VCaP (cell line): ENCODE measurements around the gene PIAS1.
"Not testable (repeated sequence)": the region's sequence is repeated elsewhere in the genome, so short reads cannot be mapped to it uniquely, and the experiment has no call there.

Experiments
- H3K27ac ChIP-seq: fragments of 450-650 bp; 2 replicates; pipeline ENCODE4 v1.5.1; 2017
- CTCF ChIP-seq: fragments of 450-650 bp; conservative IDR thresholded peaks from 2 replicates; pipeline ENCODE4 v1.5.1; 2017; ENCODE audit warnings: mild to moderate bottlenecking, moderate library complexity

Gene PIAS1

DNA sequence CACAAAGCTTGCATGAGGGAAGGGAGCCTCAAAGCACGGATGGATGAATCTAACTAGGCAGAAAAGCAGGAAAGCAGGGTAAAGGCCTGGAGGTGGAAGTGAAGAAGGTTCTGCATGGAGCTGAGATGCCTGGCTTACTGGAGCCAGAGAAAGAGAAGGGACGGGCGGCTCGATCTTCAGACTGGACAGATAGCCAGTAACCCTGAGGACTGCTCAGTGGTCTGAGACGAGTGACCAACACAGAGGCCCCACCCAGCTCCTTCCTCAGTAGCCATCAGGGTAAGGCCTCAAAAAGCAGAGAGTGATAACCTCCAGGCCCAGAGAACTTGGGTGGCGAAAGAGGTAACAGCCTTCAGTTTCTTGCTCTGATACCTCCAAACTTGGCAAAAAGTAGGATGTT is 169.1 kb downstream of the PIAS1 start:
- no peak for TF ChIP-seq CTCF
- no peak overlapping the region for H3K27ac ChIP-seq

- no peak for TF ChIP-seq CTCF
- H3K27ac ChIP-seq = no peak overlapping the region
Measured at GRCh38 chr15:68224108-68224507, 170.0 kb downstream of the PIAS1 start.

DNA sequence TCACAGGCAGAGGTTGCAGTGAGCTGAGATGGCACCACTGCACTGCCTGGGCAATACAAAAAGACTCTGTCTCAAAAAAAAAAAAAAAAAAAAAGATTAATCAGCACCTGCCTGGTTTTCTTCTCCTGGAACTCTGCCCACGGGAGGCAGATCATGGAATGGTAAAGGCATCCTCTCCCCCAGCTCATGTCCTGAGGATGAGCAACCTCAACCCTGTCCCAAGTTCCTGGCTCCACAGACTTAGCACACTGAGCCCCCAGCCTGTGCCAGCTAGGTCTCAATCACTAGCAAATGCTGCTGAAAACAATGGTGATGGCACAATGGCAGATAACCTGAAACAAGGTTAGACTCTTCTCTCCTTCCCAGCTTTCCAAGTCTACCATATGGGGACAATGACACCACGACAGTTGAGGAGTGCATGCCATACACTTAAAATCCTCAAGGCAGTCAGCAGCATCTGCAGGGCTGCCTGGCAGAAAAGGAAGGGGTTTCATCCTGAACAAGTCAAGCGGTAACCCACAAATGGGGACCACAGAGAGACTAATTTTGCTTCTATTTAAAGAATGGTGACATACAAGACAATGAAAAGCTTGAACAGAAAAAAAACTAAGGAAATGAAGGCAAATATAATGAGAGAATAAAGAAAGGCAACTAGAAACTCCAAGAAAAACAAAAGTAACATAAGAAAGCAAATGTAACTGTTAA is 170.6 kb downstream of the PIAS1 start:
- no peak overlapping the region for H3K27ac ChIP-seq
- no peak for TF ChIP-seq CTCF

- not testable (repeated sequence) for H3K27ac ChIP-seq
Measured at GRCh38 chr15:68225442-68225841, 171.3 kb downstream of the PIAS1 start.

DNA sequence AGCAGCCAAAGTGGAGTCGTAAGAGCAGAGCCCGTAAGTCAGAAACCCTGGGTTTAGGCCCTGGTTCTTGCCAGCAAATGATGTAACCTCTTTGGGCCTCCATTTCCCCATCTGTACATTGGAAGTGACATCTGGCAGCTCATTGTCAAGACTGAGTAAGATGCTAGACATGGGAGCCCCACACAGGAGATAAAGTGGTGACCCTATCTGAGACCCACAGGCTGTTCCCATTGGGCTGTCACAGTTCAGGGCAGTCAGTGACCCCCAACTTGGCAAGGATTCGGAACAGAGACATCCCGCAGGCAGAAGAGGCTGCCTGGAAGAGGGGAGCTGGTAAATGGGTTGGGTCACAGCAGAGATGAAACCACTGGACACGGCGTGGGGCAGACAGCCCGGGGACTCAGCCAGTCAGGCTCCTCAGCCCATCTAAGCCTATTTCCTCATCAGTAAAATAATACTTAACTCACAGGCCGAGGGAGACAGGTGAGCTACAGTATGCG is 173.6 kb downstream of the PIAS1 start:
- no peak for TF ChIP-seq CTCF
- H3K27ac ChIP-seq = peak overlapping the region; percentile 91; the same call in 1 of the 2 replicates

DNA sequence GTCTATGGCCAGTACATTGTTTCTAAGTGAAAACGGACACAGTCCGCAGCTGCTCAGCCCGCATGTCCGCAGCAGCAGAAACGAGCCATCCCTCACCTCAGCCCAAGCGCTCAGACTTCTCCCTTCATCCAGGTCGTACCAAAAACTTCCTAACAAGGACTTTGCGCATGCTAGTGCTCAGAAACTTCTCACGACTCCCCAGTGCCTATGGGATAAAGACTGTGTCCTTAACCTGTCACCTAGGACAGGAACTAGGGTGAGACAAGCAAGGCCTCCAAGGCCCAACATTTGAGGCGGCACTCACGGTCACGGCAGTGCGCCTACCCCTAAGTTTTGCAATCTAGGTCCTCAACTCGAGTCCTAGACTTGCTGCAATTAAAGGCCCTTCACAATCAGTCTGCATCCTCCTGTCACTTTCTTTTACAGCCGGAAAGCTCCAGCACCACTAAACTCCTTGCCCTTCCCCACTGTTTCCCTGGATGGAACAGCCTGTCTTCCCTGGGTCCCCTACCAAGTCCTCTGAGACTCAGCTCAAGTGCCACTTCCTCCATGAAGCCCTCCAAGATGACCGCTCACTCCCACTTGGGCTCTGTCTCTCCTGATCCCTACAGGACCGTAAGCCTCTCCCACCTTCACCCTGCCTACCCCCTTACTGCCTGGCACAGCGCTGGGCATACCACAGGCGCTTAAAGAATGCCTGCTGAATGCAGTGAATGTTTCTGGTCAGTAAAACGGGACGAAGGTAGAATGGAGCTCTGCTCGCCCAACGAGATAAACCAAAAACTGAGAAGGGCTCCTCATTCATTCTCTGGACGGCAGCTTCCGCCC is 174.2 kb downstream of the PIAS1 start:
- no peak for TF ChIP-seq CTCF
- peak overlapping the region; percentile 91 for H3K27ac ChIP-seq

- peak overlapping the region; percentile 91 for H3K27ac ChIP-seq
- no peak for TF ChIP-seq CTCF
Measured at GRCh38 chr15:68228971-68229385, 174.9 kb downstream of the PIAS1 start.
